GM12891 (cell line): ENCODE measurements around the gene MGA.

Experiments
- PAX5 ChIP-seq: IDR thresholded peaks from 2 replicates; pipeline ENCODE4 v1.6.1; 2011; ENCODE audit warnings: low read length, moderate library complexity, mild to moderate bottlenecking; ENCODE audit not compliant: insufficient read depth, severe bottlenecking
- POLR2A ChIP-seq: IDR thresholded peaks from 2 replicates; pipeline ENCODE4 v1.6.1; 2011; ENCODE audit warnings: low read depth, low read length, control low read depth
- POLR2AphosphoS5 ChIP-seq: IDR thresholded peaks from 2 replicates; pipeline ENCODE4 v1.6.1; 2011; ENCODE audit warnings: low read depth, low read length, control low read depth
- POU2F2 ChIP-seq: IDR thresholded peaks from 2 replicates; pipeline ENCODE4 v1.6.1; 2011; ENCODE audit warnings: low read depth, mild to moderate bottlenecking, control low read depth, low read length, moderate library complexity
- SPI1 ChIP-seq: IDR thresholded peaks from 2 replicates; pipeline ENCODE4 v1.6.1; 2011; ENCODE audit warnings: low read depth, low read length, control low read depth
- TAF1 ChIP-seq: IDR thresholded peaks from 2 replicates; pipeline ENCODE4 v1.6.1; 2011; ENCODE audit warnings: low read depth, low read length, control low read depth

DNA sequence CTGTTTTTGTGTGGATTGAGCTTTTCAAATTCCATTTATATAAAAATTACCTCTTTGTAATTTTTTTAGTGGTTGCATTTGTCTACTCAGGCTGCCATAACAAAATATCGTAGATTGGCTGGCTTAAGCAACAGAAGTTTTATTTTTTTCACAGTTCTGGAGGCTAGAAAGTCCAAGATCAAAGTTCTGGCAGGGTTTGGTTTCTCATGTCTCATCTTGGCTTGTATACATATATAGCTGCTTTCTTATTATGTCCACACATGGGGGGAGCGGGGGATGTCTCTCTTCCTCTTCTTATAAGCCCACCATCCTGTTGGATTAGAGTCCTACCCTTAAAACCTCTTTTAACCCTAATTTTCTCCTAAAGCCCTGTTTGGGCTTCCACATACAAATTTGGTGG is 28.5 kb downstream of the MGA start:
- TF ChIP-seq TAF1 (no peak), POLR2AphosphoS5 (no peak), POU2F2 (no peak), POLR2A (no peak), PAX5 (no peak), SPI1 (no peak)
